ENCODE data around the gene METTL2B.
"Not testable (repeated sequence)": the region's sequence is repeated elsewhere in the genome, so short reads cannot be mapped to it uniquely, and the experiment has no call there.

Gene METTL2B

GRCh38 chr7:128529191-128529590 lies 52.6 kb downstream of the METTL2B start:
- DNase-seq: not testable (repeated sequence)

GRCh38 chr7:128530121-128530854 lies 53.7 kb downstream of the METTL2B start:
- not testable (repeated sequence) for DNase-seq

GRCh38 chr7:128530855-128531104 lies 54.2 kb downstream of the METTL2B start:
- no peak for DNase-seq

GRCh38 chr7:128531105-128531954 lies 54.8 kb downstream of the METTL2B start:
- peak; percentile 72 for DNase-seq

- DNase-seq: peak; percentile 9
Observed at GRCh38 chr7:128531955-128532478, 55.5 kb downstream of the METTL2B start.

GRCh38 chr7:128532956-128533355 lies 56.4 kb downstream of the METTL2B start:
- not testable (repeated sequence) for DNase-seq

GRCh38 chr7:128537410-128537809 lies 60.9 kb downstream of the METTL2B start:
- not testable (repeated sequence) for DNase-seq

GRCh38 chr7:128542530-128542929 lies 66.0 kb downstream of the METTL2B start:
- DNase-seq: not testable (repeated sequence)

GRCh38 chr7:128543300-128543699 lies 66.8 kb downstream of the METTL2B start:
- not testable (repeated sequence) for DNase-seq

GRCh38 chr7:128546319-128546851 lies 69.8 kb downstream of the METTL2B start:
- not testable (repeated sequence) for DNase-seq

GRCh38 chr7:128550920-128551319 lies 74.4 kb downstream of the METTL2B start:
- DNase-seq: no peak

- not testable (repeated sequence) for DNase-seq
Observed at GRCh38 chr7:128554394-128554793, 77.8 kb downstream of the METTL2B start.
